ENCODE results near the gene PAPPA.

GRCh38 chr9:116437411-116438370, 284.1 kb downstream of the PAPPA start:
- TF ChIP-seq, protein P1, sequence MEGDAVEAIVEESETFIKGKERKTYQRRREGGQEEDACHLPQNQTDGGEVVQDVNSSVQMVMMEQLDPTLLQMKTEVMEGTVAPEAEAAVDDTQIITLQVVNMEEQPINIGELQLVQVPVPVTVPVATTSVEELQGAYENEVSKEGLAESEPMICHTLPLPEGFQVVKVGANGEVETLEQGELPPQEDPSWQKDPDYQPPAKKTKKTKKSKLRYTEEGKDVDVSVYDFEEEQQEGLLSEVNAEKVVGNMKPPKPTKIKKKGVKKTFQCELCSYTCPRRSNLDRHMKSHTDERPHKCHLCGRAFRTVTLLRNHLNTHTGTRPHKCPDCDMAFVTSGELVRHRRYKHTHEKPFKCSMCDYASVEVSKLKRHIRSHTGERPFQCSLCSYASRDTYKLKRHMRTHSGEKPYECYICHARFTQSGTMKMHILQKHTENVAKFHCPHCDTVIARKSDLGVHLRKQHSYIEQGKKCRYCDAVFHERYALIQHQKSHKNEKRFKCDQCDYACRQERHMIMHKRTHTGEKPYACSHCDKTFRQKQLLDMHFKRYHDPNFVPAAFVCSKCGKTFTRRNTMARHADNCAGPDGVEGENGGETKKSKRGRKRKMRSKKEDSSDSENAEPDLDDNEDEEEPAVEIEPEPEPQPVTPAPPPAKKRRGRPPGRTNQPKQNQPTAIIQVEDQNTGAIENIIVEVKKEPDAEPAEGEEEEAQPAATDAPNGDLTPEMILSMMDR (IDR thresholded peaks at IDR 0.05 in 2 of 3, conservative IDR thresholded peaks at IDR 0.05 in 1 of 3; ENCODE audit: insufficient read depth in 2 of 3, low read depth in 1 of 3, low read length in 3 of 3) = no peak
- TF ChIP-seq ESRRA (IDR thresholded peaks at IDR 0.05; ENCODE audit: borderline replicate concordance, low read depth) = no peak
